Left colon (tissue), 2 donors: Measurements from ENCODE around the gene ADIPOR2. TPM values are rescaled to one million over a fixed set of nuclear protein-coding genes. Genes with fewer than 3 reads are reported as not detected.

Experiments used
- ATAC-seq: fragments of 200-7000 bp; cut with Tn5 transposase; one replicate; pipeline ENCODE4 v1.9.1; 2020; ENCODE audit warnings: mild to moderate bottlenecking, moderate library complexity
- DNase-seq, 2 donors: peaks; one replicate each; pipeline ENCODE4 v3.0.0-alpha.2; 2020
- intact Hi-C, 2 donors: fragments of 100-400 bp; cut with DNase I in 1 of 2; cut with micrococcal nuclease in 1 of 2; formaldehyde crosslinking; loops; one replicate each; pipeline versions ENCODE4 v1.11.2 to v1.14.0; 2022; cut with DNase I, micrococcal nuclease
- long read RNA-seq: library from polyadenylated mRNA; unstranded; transcript quantifications from one replicate; pipeline ENCODE4 v2.0.0, GENCODE V29; 2021
- total RNA-seq, 2 donors: library from RNA; stranded (reverse); fragmentation: NEBNext Ultra II Directional; extraction: Animal tissue kit (Norgen Biotek cat#: 25700); gene quantifications; one replicate each; pipeline ENCODE4 v1.2.1, GENCODE V29; 2021
- donor health status: DM: no; HTN: no; CAD: no.
- donor health status: DM: yes; HTN: yes; CAD: no.

ADIPOR2 gene
- total RNA-seq: 100 to 1,000 TPM; 100 to 111 TPM
- long read RNA-seq, partial matches to known transcripts: 2 of 25 reads
- long read RNA-seq, other reads (novel, unspliced or antisense): 23 of 25 reads

GRCh38 chr12:1690578-1691122 is at the start of gene ADIPOR2:
Gene ADIPOR2, plus strand, starts transcription at chr12:1691070. Its CDS starts 63,274 bp downstream, at chr12:1754344.
- intact Hi-C loops: no loop called here
- ATAC-seq (peak; percentile 98), DNase-seq (peak; percentile 96)

GRCh38 chr12:1642513-1642912 is 48.4 kb upstream of the ADIPOR2 start:
- ATAC-seq (peak; percentile 86), DNase-seq (no peak)
- intact Hi-C loops: loop anchor here in 1 of 2 donors (10.0 kb wide), 1 partner anchor 282 kb away; no protein-coding TSS in a partner anchor

GRCh38 chr12:1643043-1643442 is 47.8 kb upstream of the ADIPOR2 start:
- intact Hi-C loops: loop anchor here in 1 of 2 donors (10.0 kb wide), 1 partner anchor 282 kb away; no protein-coding TSS in a partner anchor
- ATAC-seq (no peak), DNase-seq (no peak)

GRCh38 chr12:1643905-1644533 is 46.9 kb upstream of the ADIPOR2 start:
- DNase-seq (no peak), ATAC-seq (no peak)
- intact Hi-C loops: loop anchor here in 1 of 2 donors (10.0 kb wide), 1 partner anchor 281 kb away; no protein-coding TSS in a partner anchor

GRCh38 chr12:1644534-1645438 is 46.1 kb upstream of the ADIPOR2 start:
- intact Hi-C loops: loop anchor here in 1 of 2 donors (10.0 kb wide), 1 partner anchor 280 kb away; no protein-coding TSS in a partner anchor
- DNase-seq: peak; percentile 60 to 69
- ATAC-seq: peak; percentile 49

GRCh38 chr12:1645819-1646218 is 45.1 kb upstream of the ADIPOR2 start:
- DNase-seq: no peak
- no peak for ATAC-seq
- intact Hi-C loops: loop anchor here in 1 of 2 donors (10.0 kb wide), 1 partner anchor 279 kb away; no protein-coding TSS in a partner anchor

GRCh38 chr12:1646569-1647284 is 44.1 kb upstream of the ADIPOR2 start:
- ATAC-seq (no peak), DNase-seq (no peak)
- intact Hi-C loops: loop anchor here in 1 of 2 donors (10.0 kb wide), 1 partner anchor 278 kb away; no protein-coding TSS in a partner anchor

- intact Hi-C loops: loop anchor here in 1 of 2 donors (10.0 kb wide), 1 partner anchor 278 kb away; no protein-coding TSS in a partner anchor
- no peak for DNase-seq
- ATAC-seq: no peak
Measured at GRCh38 chr12:1647285-1647669, 43.6 kb upstream of the ADIPOR2 start.

GRCh38 chr12:1650260-1650977 is 40.5 kb upstream of the ADIPOR2 start:
- no peak for ATAC-seq
- intact Hi-C loops: loop anchor here (10.0 kb wide), 2 partner anchors 144 to 284 kb away; no protein-coding TSS in a partner anchor

GRCh38 chr12:1650978-1651361 is 39.9 kb upstream of the ADIPOR2 start:
- no peak for ATAC-seq
- intact Hi-C loops: loop anchor here (10.0 kb wide), 2 partner anchors 144 to 284 kb away; no protein-coding TSS in a partner anchor
- no peak for DNase-seq

More at GRCh38 chr12:1650260-1650977, 40.5 kb upstream of the ADIPOR2 start:
- no peak for DNase-seq

- intact Hi-C loops: loop anchor here (2.0 to 10.0 kb wide), 3 partner anchors 139 to 283 kb away; no protein-coding TSS in a partner anchor
- DNase-seq (no peak), ATAC-seq (no peak)
Measured at GRCh38 chr12:1651946-1652345, 38.9 kb upstream of the ADIPOR2 start.

- intact Hi-C loops: loop anchor here (10.0 kb wide), 2 partner anchors 139 to 279 kb away; no protein-coding TSS in a partner anchor
- ATAC-seq: peak; percentile 59
- DNase-seq: peak in 1 of 2 donors; percentile 49
Measured at GRCh38 chr12:1655225-1655788, 35.6 kb upstream of the ADIPOR2 start.

- no peak for ATAC-seq
- intact Hi-C loops: loop anchor here (10.0 kb wide), 2 partner anchors 138 to 278 kb away; no protein-coding TSS in a partner anchor
- DNase-seq: no peak
Measured at GRCh38 chr12:1656902-1657301, 34.0 kb upstream of the ADIPOR2 start.

GRCh38 chr12:1657688-1658087 is 33.2 kb upstream of the ADIPOR2 start:
- ATAC-seq (no peak), DNase-seq (no peak)
- intact Hi-C loops: loop anchor here (10.0 kb wide), 2 partner anchors 137 to 277 kb away; no protein-coding TSS in a partner anchor

- intact Hi-C loops: no loop called here
- peak; percentile 49 for ATAC-seq
- DNase-seq: peak; percentile 80 to 91
Measured at GRCh38 chr12:1660304-1661187, 30.3 kb upstream of the ADIPOR2 start.
